Common myeloid progenitor, CD34-positive (primary cell): ENCODE measurements around the gene FBXO8.

Experiments
- CTCF ChIA-PET: fragments of 350-600 bp; sonication (Branson Sonifier 250); formaldehyde crosslinking; loops from one replicate; lab custom pipeline; 2021; ENCODE audit warnings: antibody characterized with exemption; lab: Charles Lee
- POLR2A ChIA-PET: fragments of 350-600 bp; sonication (Branson Sonifier 250); formaldehyde crosslinking; loops from one replicate; lab custom pipeline; 2021; ENCODE audit warnings: antibody characterized with exemption; lab: Charles Lee
- DNase-seq, 3 donors: peaks; one replicate each; pipeline versions ENCODE4 v3.0.0 to v3.0.0-alpha.2; 2013
- H3K27ac ChIP-seq, 2 experiments: 1 replicate in 1 of 2; 2 replicates in 1 of 2; pipeline ENCODE4 v1.7.0; 2013; ENCODE audit warnings: inconsistent platforms in 2 of 2, low read length in 2 of 2, mild to moderate bottlenecking in 2 of 2, low read depth in 1 of 2, moderate library complexity in 1 of 2; ENCODE audit not compliant: severe bottlenecking in 2 of 2, insufficient read depth in 1 of 2, poor library complexity in 1 of 2
- H3K27me3 ChIP-seq, 5 experiments: replicated peaks in 2 of 5; 1 replicate in 3 of 5; 2 replicates in 2 of 5; pipeline versions ENCODE4 v1.6.1 to v1.7.0; 2013; ENCODE audit warnings: low read length in 4 of 5, mild to moderate bottlenecking in 2 of 5, moderate library complexity in 2 of 5, inconsistent platforms in 1 of 5; ENCODE audit not compliant: insufficient read depth in 5 of 5, control insufficient read depth in 4 of 5
- H3K36me3 ChIP-seq, 4 experiments: 1 replicate in 2 of 4; 2 replicates in 2 of 4; pipeline versions ENCODE4 v1.6.1 to v1.7.0; 2013; ENCODE audit warnings: low read length in 3 of 4, control low read depth in 1 of 4, mild to moderate bottlenecking in 1 of 4; ENCODE audit not compliant: control insufficient read depth in 4 of 4, insufficient read depth in 4 of 4
- H3K4me1 ChIP-seq, 4 experiments: 1 replicate in 3 of 4; 2 replicates in 1 of 4; pipeline versions ENCODE4 v1.6.1 to v1.7.1; 2013; ENCODE audit warnings: low read length in 3 of 4, mild to moderate bottlenecking in 3 of 4, control low read depth in 1 of 4, inconsistent platforms in 1 of 4, moderate library complexity in 1 of 4; ENCODE audit not compliant: control insufficient read depth in 4 of 4, insufficient read depth in 4 of 4; ENCODE audit errors: control extremely low read depth in 1 of 4
- H3K4me3 ChIP-seq, 7 experiments: 1 replicate in 4 of 7; 2 replicates in 3 of 7; pipeline versions ENCODE4 v1.5.1 to v1.7.0; 2013; ENCODE audit warnings: mild to moderate bottlenecking in 7 of 7, low read length in 6 of 7, moderate library complexity in 6 of 7, inconsistent platforms in 2 of 7, low read depth in 2 of 7, control low read depth in 1 of 7; ENCODE audit not compliant: insufficient read depth in 4 of 7, control insufficient read depth in 1 of 7; ENCODE audit errors: extremely low read depth in 1 of 7
- H3K9me3 ChIP-seq, 5 experiments: 1 replicate in 4 of 5; 2 replicates in 1 of 5; pipeline versions ENCODE4 v1.6.1 to v1.7.1; 2013; ENCODE audit warnings: low read length in 4 of 5, mild to moderate bottlenecking in 2 of 5, inconsistent platforms in 1 of 5, low read depth in 1 of 5, moderate library complexity in 1 of 5; ENCODE audit not compliant: control insufficient read depth in 4 of 5, insufficient read depth in 2 of 5; ENCODE audit errors: control extremely low read depth in 1 of 5
- WGBS: methylation state at CpG from one replicate; pipeline ENCODE4 v1.1.5; 2013; ENCODE audit not compliant: insufficient coverage; 5-methylcytosine and 5-hydroxymethylcytosine counted together

Gene FBXO8

DNA sequence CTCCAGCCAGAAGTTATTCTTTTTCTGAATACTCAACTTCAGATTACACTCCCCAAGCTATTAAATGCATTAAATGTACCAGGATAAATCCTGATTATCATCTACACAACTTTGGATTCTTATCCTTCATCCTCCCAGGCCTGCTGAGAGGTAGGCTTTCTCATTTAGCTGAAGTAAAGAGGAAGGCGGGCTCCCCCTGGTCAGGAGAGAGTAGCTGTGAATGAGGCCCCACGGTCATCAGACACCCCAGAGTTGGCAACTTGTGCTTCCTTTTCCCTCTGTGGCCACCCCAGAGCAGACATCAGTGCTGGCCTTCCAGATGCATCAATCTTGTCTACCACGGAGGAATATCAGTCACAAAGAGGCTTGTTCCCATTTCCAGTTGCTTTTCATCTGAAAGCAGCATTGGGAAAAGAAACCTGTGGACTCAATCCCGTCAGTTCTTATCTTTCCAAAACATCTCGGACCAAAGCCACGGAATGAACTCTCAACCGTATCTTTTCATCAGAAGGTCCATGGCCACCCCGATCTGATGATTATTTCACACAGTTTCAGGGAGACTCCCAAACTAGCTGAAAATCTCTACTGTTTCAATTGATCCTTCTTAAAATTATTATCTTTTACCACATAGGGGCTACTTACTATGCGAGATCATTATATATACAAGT lies 79.2 kb downstream of the FBXO8 start:
- ChIA-PET CTCF (interaction anchor here (1.0 to 1.7 kb wide), 3 partner anchors 12 to 115 kb away, joined by 3 read pairs; no protein-coding TSS in a partner anchor), POLR2A (no interaction called here)
- 87% methylated on average over 8 of the region's 9 CpGs for WGBS
- Histone ChIP-seq H3K27me3 (peaks cover 10 to 80% (median 41%) of the 10 kb centered on the region in 5 experiments), H3K9me3 (no peaks in the 10 kb centered on the region), H3K4me1 (no peaks in the 10 kb centered on the region), H3K36me3 (no peaks in the 10 kb centered on the region), H3K4me3 (no peak overlapping the region), H3K27ac (no peak overlapping the region)
- no peak for DNase-seq

DNA sequence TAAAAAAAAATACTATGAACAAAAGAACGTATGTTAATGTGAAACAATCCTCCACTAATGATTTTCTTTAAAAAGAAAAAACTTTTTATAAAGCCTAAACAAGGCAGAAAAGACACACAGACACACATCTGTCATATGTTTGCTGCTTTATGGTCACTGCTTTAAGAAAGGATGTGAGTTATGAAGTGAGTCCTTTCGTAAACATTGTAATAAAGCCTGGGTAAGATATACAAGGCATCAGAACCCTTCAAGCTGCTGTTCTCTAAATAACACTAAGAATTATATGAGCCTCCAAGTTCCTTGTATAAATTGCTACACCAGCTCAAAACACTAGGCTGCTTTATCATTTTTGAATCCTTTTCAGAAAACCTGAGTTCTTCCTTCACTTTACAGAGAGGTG lies 81.6 kb downstream of the FBXO8 start:
- ChIA-PET CTCF (no interaction called here), POLR2A (no interaction called here)
- no peak overlapping the region for H3K27ac ChIP-seq
- no peaks in the 10 kb centered on the region for H3K36me3 ChIP-seq
- no peak for DNase-seq
- H3K4me1 ChIP-seq = no peaks in the 10 kb centered on the region
- no peak overlapping the region for H3K4me3 ChIP-seq
- H3K27me3 ChIP-seq = peaks cover 13 to 77% (median 38%) of the 10 kb centered on the region in 5 experiments
- no peaks in the 10 kb centered on the region for H3K9me3 ChIP-seq
- WGBS = no CpG with 5 or more reads among the region's 2 CpGs

DNA sequence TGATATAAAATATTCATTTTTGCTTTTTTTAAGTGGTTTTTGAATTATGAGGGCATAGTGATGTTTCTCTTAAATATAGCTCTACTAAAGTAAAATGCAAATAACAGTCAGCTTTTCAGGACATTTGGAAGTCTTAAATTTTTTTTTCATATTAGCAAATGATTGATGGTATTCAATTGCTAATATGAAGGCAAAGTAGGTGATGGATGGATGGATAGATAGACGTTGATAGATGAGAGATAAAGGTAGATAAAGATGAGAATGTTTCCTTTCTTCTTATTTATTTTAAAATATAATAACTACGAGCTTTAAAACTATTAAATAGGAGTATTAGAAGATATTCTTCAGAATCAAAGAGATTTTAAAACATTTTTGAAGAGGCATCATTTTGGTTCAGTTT lies 83.7 kb downstream of the FBXO8 start:
- ChIA-PET POLR2A (no interaction called here), CTCF (interaction anchor here (0.8 kb wide), 1 partner anchor 23 kb away, joined by 3 read pairs; no protein-coding TSS in a partner anchor)
- no CpG with 5 or more reads among the region's 2 CpGs for WGBS
- Histone ChIP-seq H3K27me3 (peaks cover 11 to 76% (median 33%) of the 10 kb centered on the region in 5 experiments), H3K27ac (no peak overlapping the region), H3K4me1 (no peaks in the 10 kb centered on the region), H3K4me3 (no peak overlapping the region), H3K9me3 (peaks cover 0 to under 1% (median 0%) of the 10 kb centered on the region in 5 experiments), H3K36me3 (no peaks in the 10 kb centered on the region)
- no peak for DNase-seq

DNA sequence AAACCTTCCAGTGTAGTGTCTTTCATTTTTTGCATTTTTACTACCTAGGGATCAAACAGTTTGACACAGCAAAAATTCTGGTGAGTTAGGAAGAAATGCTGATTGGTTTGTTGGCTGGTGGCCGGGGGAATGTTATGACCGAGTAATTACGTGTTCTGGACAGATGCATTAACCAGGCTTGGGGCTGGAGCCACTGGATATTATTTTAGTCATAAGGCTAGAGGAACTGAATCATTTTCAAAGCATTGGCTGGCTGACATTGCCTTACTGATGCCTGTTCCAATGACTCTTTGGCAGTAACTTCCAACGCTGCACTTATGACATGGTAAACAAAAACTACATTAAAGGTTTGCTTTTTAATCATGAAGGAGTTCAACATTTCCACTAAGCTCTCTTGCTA lies 84.6 kb downstream of the FBXO8 start:
- no peak for DNase-seq
- H3K27me3 ChIP-seq = peaks cover 11 to 75% (median 29%) of the 10 kb centered on the region in 5 experiments
- H3K4me3 ChIP-seq = no peak overlapping the region

DNA sequence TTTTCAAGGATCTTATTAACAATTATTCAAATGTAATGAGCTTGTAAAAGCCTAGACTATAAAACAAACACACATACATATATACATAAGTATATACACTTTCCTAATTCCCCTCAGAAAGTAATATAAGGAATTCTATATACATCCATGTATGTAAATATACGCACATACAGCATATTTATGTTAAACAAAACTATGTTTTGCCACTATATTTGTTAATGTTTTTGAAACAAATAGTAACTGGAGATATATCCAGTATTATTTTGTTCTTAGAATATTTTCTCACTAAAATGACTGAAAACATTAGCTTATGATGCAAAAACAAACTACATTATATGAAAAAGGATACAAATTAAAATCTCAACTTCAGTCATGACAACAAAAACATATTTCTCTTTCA lies 85.1 kb downstream of the FBXO8 start:
- H3K4me1 ChIP-seq = no peaks in the 10 kb centered on the region
- CTCF ChIA-PET = interaction anchor here (1.0 to 1.3 kb wide), 2 partner anchors 13 to 22 kb away, joined by 3 read pairs; no protein-coding TSS in a partner anchor
- H3K36me3 ChIP-seq = no peaks in the 10 kb centered on the region
- H3K27me3 ChIP-seq = peaks cover 11 to 74% (median 29%) of the 10 kb centered on the region in 5 experiments
- no peak overlapping the region for H3K4me3 ChIP-seq
- no CpG with 5 or more reads among the region's 1 CpG for WGBS
- H3K27ac ChIP-seq = no peak overlapping the region
- POLR2A ChIA-PET = no interaction called here
- peaks cover 0 to 2% (median 0%) of the 10 kb centered on the region in 5 experiments for H3K9me3 ChIP-seq
- DNase-seq = no peak

More for the DNA sequence above, 84.6 kb downstream of the FBXO8 start:
- ChIA-PET CTCF (interaction anchor here (1.0 to 1.3 kb wide), 2 partner anchors 13 to 22 kb away, joined by 3 read pairs; no protein-coding TSS in a partner anchor), POLR2A (no interaction called here)
- no peaks in the 10 kb centered on the region for H3K4me1 ChIP-seq
- H3K36me3 ChIP-seq = no peaks in the 10 kb centered on the region
- 83% methylated on average over 4 of the region's 4 CpGs for WGBS
- H3K9me3 ChIP-seq = peaks cover 0 to 2% (median 0%) of the 10 kb centered on the region in 5 experiments
- no peak overlapping the region for H3K27ac ChIP-seq

DNA sequence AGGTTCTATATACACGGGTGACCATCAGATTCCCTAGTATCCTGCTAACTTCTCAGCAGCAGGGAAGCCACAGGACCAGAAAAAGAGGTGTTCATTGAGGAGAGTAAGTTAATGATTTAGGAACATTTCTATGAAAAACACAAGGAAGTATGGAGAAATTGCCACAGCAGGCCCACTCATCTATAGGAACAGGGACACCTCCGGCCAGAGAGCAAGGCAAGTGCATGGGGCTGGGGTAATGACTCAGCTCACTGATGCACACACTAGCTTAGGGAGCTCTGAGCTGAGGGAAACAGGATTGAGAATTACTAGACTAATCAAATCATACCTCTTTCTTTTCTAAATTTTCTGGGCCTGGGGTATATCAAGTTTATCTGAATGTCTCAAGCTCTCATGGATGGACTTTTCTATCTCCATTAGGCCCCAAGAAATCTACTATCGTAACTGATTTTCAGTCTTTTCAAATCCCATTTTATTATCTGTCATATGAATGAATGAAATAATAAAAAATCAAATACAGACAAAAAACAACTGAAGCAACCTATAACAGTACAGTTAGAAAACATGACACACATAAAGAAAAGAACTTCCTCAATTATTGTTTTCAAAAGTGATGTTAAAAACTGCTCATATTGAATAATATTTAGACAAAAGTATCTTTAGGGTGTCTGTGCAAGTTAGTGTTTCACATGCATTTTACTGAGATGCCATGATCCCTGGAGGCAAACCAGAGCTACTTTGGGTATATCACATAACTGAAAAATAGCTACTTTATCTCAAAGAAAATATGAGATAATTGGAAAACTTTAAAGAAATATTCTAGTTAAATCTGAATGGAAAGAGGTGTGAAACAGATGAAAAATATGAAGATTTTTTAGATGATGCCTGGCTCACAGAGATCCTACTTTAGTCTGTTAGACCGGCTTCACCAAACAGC lies 89.8 kb downstream of the FBXO8 start:
- DNase-seq = no peak
- H3K27ac ChIP-seq = no peak overlapping the region
- CTCF ChIA-PET = no interaction called here
- H3K4me3 ChIP-seq = no peak overlapping the region
- POLR2A ChIA-PET = interaction anchor here (0.6 kb wide), 1 partner anchor 314 kb away, joined by 3 read pairs; no protein-coding TSS in a partner anchor
- 100% methylated on average over 1 of the region's 4 CpGs for WGBS
- no peaks in the 10 kb centered on the region for H3K4me1 ChIP-seq
- H3K27me3 ChIP-seq = peaks cover 14 to 65% (median 18%) of the 10 kb centered on the region in 5 experiments
- H3K9me3 ChIP-seq = peaks cover 0 to 2% (median 0%) of the 10 kb centered on the region in 5 experiments
- no peaks in the 10 kb centered on the region for H3K36me3 ChIP-seq
